Breast epithelium (tissue), 3 donors: ENCODE results near the gene SLC23A3.

Source experiments
- POLR2A ChIP-seq: fragments of 450-650 bp; IDR thresholded peaks from one replicate; pipeline ENCODE4 v1.6.1; 2016; ENCODE audit warnings: antibody characterized with exemption, mild to moderate bottlenecking, moderate library complexity
- POLR2AphosphoS5 ChIP-seq, 3 donors: sonication (generic); formaldehyde crosslinking; IDR thresholded peaks; one replicate each; pipeline ENCODE4 v1.6.1; 2017; ENCODE audit warnings: antibody characterized with exemption in 3 of 3
- TF ChIP-seq, protein P1 (sequence below), 3 donors: fragments of 450-650 bp; IDR thresholded peaks; one replicate each; pipeline ENCODE4 v1.5.1; 2016 to 2017; ENCODE audit warnings: antibody characterized with exemption in 3 of 3, mild to moderate bottlenecking in 3 of 3, moderate library complexity in 3 of 3

DNA sequence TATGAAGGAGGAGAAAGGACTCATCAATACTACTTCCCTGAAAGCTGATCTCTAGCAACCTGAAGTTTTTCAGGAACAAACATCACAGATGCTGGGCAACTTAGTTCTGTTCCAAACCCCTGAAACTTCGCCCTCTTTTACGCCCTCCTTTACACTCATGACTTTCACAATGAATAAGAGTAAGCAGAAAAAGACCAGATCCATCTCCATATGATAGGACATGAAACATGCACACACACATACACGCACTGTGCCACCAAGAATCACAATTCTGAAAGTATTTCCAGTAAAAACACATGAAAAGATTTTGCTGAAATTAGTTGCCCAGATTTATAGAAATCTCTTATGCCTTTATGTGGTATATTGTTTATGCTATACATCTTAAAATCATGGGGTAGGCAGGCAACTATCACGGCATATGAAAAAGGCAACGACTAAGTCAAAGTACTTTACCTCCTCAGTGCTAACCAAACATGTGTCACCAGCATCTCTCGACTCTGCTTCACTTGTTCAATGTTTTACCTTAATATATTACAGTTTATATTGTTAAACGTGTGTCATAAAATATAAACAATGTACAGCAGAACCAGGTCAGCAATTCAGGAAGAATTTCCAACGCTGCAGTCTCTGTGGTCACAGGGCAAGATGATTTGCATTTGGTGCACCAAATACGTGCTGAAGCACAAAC is 57.0 kb downstream of the SLC23A3 start:
- TF ChIP-seq, protein P1, sequence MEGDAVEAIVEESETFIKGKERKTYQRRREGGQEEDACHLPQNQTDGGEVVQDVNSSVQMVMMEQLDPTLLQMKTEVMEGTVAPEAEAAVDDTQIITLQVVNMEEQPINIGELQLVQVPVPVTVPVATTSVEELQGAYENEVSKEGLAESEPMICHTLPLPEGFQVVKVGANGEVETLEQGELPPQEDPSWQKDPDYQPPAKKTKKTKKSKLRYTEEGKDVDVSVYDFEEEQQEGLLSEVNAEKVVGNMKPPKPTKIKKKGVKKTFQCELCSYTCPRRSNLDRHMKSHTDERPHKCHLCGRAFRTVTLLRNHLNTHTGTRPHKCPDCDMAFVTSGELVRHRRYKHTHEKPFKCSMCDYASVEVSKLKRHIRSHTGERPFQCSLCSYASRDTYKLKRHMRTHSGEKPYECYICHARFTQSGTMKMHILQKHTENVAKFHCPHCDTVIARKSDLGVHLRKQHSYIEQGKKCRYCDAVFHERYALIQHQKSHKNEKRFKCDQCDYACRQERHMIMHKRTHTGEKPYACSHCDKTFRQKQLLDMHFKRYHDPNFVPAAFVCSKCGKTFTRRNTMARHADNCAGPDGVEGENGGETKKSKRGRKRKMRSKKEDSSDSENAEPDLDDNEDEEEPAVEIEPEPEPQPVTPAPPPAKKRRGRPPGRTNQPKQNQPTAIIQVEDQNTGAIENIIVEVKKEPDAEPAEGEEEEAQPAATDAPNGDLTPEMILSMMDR (IDR thresholded peaks at IDR 0.05): no peak
- TF ChIP-seq POLR2A: no peak
- TF ChIP-seq POLR2AphosphoS5 (IDR thresholded peaks at IDR 0.05): no peak
